ENCODE results near the gene GPR153. TPM values are rescaled to one million over a fixed set of nuclear protein-coding genes. Genes with fewer than 3 reads are reported as not detected.

The GPR153 gene
- total and polyA plus RNA-seq, 2 of the 13 experiments (the other 11 are each of a cell fraction or from before 2014, with no cell fraction given), result 0.22 to 0.31 TPM

- in situ Hi-C loops (cut with HindIII; ENCODE audit: extremely low pct_ligation_motif_present, low pct_unique_long_range_greater_than_20kb) (loop anchor here (5.0 to 10.0 kb wide), 3 partner anchors 35 to 167 kb away; partner anchors contain the start of gene HES2), intact Hi-C loops (cut with micrococcal nuclease; ENCODE audit: unreplicated experiment) (loop anchor here (1.0 to 10.0 kb wide), 4 partner anchors 33 to 145 kb away; partner anchors contain the start of gene ACOT7)
- no TSS peak for BruUV-seq (replicated peaks)
- FAIRE-seq (no peak), DNase-seq (ENCODE audit: low spot score) (no peak), ATAC-seq (no peak)
- Histone ChIP-seq H3K9me3 (ENCODE audit: low read length) (no peaks in the 10 kb centered on the region), H4K20me1 (ENCODE audit: insufficient read depth, low read length) (0 out of 2 replicates have a peak, but pooled peaks cover 5% of the 10 kb centered on the region), H3K4me3 (replicated peaks in 1 of 3; ENCODE audit: insufficient read depth in 1 of 3, low read depth in 2 of 3, low read length in 3 of 3) (no peak overlapping the region), H3K4me2 (ENCODE audit: low read depth, low read length) (no peak overlapping the region), H3K9ac (ENCODE audit: insufficient read depth, low read depth, low read length) (no peak overlapping the region), H3K36me3 (replicated peaks in 1 of 2; ENCODE audit: control insufficient read depth in 1 of 2, insufficient read depth in 2 of 2, low read length in 2 of 2) (no peaks in the 10 kb centered on the region), H2AFZ (ENCODE audit: low read length) (no peak overlapping the region), H3K79me2 (ENCODE audit: insufficient read depth, low read length) (no peaks in the 10 kb centered on the region), H3K4me1 (ENCODE audit: insufficient read depth, low read length) (peaks cover 22% of the 10 kb centered on the region), H3K27ac (ENCODE audit: extremely low read length, insufficient read depth, low read length) (no peak overlapping the region), H3K27me3 (ENCODE audit: control insufficient read depth in 1 of 2, insufficient read depth in 2 of 2, low read length in 2 of 2) (peaks cover 20 to 74% of the 10 kb centered on the region in 2 experiments)
- WGBS (ENCODE audit: low lambda C conversion rate), result 23% methylated on average over 4 of the region's 5 CpGs
- no peak for TF ChIP-seq KLF15 (CRISPR knock-in tag; IDR thresholded peaks at IDR 0.05; ENCODE audit: borderline replicate concordance)
- TF ChIP-seq ONECUT2 (CRISPR knock-in tag; IDR thresholded peaks at IDR 0.05), result no peak
- no peak for TF ChIP-seq MLLT10 (CRISPR knock-in tag; IDR thresholded peaks at IDR 0.05)
- CTCF ChIA-PET (ENCODE audit: low intra/inter-chr PET ratio, low total read pairs), result interaction anchor here (2.0 to 3.4 kb wide), 2 partner anchors 33 to 95 kb away, joined by 16 to 39 read pairs; no protein-coding TSS in a partner anchor
- POLR2A ChIA-PET, result interaction anchor here (1.7 kb wide), 1 partner anchor 97 kb away, joined by 3 read pairs; no protein-coding TSS in a partner anchor
Measured at GRCh38 chr1:6247651-6248050, 13.2 kb downstream of the GPR153 start.

GRCh38 chr1:6246497-6247467, 14.1 kb downstream of the GPR153 start:
- ChIA-PET POLR2A (interaction anchor here (1.7 kb wide), 2 partner anchors 42 to 97 kb away, joined by 3 to 4 read pairs; no protein-coding TSS in a partner anchor), CTCF (ENCODE audit: low intra/inter-chr PET ratio, low total read pairs) (interaction anchor here (1.2 to 3.4 kb wide), 3 partner anchors 34 to 96 kb away, joined by 5 to 39 read pairs (median 16); no protein-coding TSS in a partner anchor)
- WGBS (ENCODE audit: low lambda C conversion rate), result 6% methylated on average over 14 of the region's 30 CpGs
- Histone ChIP-seq H3K27ac (ENCODE audit: extremely low read length, insufficient read depth, low read length) (no peak overlapping the region), H3K4me2 (ENCODE audit: low read depth, low read length) (no peak overlapping the region), H3K36me3 (replicated peaks in 1 of 2; ENCODE audit: control insufficient read depth in 1 of 2, insufficient read depth in 2 of 2, low read length in 2 of 2) (no peaks in the 10 kb centered on the region), H3K27me3 (ENCODE audit: control insufficient read depth in 1 of 2, insufficient read depth in 2 of 2, low read length in 2 of 2) (peaks cover 20 to 69% of the 10 kb centered on the region in 2 experiments), H4K20me1 (ENCODE audit: insufficient read depth, low read length) (0 out of 2 replicates have a peak, but pooled peaks cover 5% of the 10 kb centered on the region), H3K79me2 (ENCODE audit: insufficient read depth, low read length) (no peaks in the 10 kb centered on the region), H2AFZ (ENCODE audit: low read length) (no peak overlapping the region), H3K4me3 (replicated peaks in 1 of 3; ENCODE audit: insufficient read depth in 1 of 3, low read depth in 2 of 3, low read length in 3 of 3) (no peak overlapping the region), H3K9ac (ENCODE audit: insufficient read depth, low read depth, low read length) (no peak overlapping the region), H3K4me1 (ENCODE audit: insufficient read depth, low read length) (peaks cover 26% of the 10 kb centered on the region), H3K9me3 (ENCODE audit: low read length) (no peaks in the 10 kb centered on the region)
- DNase-seq (ENCODE audit: low spot score), result peak; percentile 54
- in situ Hi-C loops (cut with HindIII; ENCODE audit: extremely low pct_ligation_motif_present, low pct_unique_long_range_greater_than_20kb) (loop anchor here (5.0 to 10.0 kb wide), 3 partner anchors 36 to 168 kb away; partner anchors contain the start of gene HES2), intact Hi-C loops (cut with micrococcal nuclease; ENCODE audit: unreplicated experiment) (loop anchor here (1.0 to 10.0 kb wide), 4 partner anchors 34 to 146 kb away; partner anchors contain the start of gene ACOT7)
- peak; percentile 64 for ATAC-seq
- BruUV-seq (replicated peaks), result no TSS peak
- peak; percentile 42 for FAIRE-seq
- TF ChIP-seq ZNF607 (CRISPR knock-in tag; IDR thresholded peaks at IDR 0.05; ENCODE audit: borderline replicate concordance), result no peak
- TF ChIP-seq HOXD1 (CRISPR knock-in tag; IDR thresholded peaks at IDR 0.05), result no peak
- TF ChIP-seq ZNF234 (CRISPR knock-in tag; conservative IDR thresholded peaks at IDR 0.05), result no peak
- no peak for TF ChIP-seq GABPB1 (CRISPR knock-in tag; IDR thresholded peaks at IDR 0.05)
- TF ChIP-seq ZNF775 (CRISPR knock-in tag; IDR thresholded peaks at IDR 0.05; ENCODE audit: borderline replicate concordance), result no peak
- TF ChIP-seq HNRNPL (IDR thresholded peaks at IDR 0.05; ENCODE audit: low read depth, low read length), result 0 out of 2 replicates have a peak, but pooled peaks have one; percentile 25
- TF ChIP-seq MAFG (CRISPR knock-in tag; IDR thresholded peaks at IDR 0.05), result no peak
- no peak for TF ChIP-seq NFRKB (IDR thresholded peaks at IDR 0.05)
- TF ChIP-seq JDP2 (CRISPR knock-in tag; IDR thresholded peaks at IDR 0.05; ENCODE audit: borderline replicate concordance), result no peak
- TF ChIP-seq ZNF510 (CRISPR knock-in tag; IDR thresholded peaks at IDR 0.05; ENCODE audit: low read depth), result no peak
- TF ChIP-seq TEAD2 (CRISPR knock-in tag; IDR thresholded peaks at IDR 0.05), result no peak
- TF ChIP-seq ZNF335 (CRISPR knock-in tag; IDR thresholded peaks at IDR 0.05), result no peak
- no peak for TF ChIP-seq ZBTB20 (CRISPR knock-in tag; IDR thresholded peaks at IDR 0.05; ENCODE audit: borderline replicate concordance, low read depth)

Measured in HepG2 (cell line).